ENCODE results near the gene SP1.
"Not testable (repeated sequence)": the region's sequence is repeated elsewhere in the genome, so short reads cannot be mapped to it uniquely, and the experiment has no call there.

The SP1 gene

DNA sequence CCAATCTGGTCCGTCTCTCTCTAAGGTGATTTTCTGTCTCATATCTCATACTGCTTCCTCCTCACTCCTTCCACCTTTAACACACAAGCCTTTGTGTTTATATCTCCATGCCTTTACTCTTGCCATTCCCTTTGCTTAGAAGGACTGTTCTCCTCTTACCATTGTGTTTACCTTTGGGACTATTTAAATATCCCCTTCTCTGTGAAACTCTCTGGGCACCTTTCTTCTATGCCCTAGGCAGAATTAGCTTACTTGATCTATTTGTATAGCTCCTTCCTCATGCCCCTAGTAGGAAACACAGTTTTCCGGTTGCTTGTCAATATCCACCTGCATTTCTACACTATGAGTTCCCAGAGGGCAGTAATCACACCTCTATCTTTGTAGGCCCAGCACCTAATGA, 39.8 kb downstream of the SP1 start:
- Histone ChIP-seq H3K9me3 (ENCODE audit: control insufficient read depth, insufficient read depth, low read depth, low read length) (no peaks in the 10 kb centered on the region), H3K36me3 (ENCODE audit: control insufficient read depth in 2 of 2, insufficient read depth in 1 of 2, low read length in 2 of 2) (no peaks in the 10 kb centered on the region), H3K27ac (ENCODE audit: extremely low read depth, low read depth, low read length) (no peak overlapping the region), H3K4me3 (ENCODE audit: low read depth, low read length) (no peak overlapping the region), H3K4me1 (ENCODE audit: control insufficient read depth, insufficient read depth, low read length) (peaks cover 8% of the 10 kb centered on the region)
- TF ChIP-seq, protein P1, sequence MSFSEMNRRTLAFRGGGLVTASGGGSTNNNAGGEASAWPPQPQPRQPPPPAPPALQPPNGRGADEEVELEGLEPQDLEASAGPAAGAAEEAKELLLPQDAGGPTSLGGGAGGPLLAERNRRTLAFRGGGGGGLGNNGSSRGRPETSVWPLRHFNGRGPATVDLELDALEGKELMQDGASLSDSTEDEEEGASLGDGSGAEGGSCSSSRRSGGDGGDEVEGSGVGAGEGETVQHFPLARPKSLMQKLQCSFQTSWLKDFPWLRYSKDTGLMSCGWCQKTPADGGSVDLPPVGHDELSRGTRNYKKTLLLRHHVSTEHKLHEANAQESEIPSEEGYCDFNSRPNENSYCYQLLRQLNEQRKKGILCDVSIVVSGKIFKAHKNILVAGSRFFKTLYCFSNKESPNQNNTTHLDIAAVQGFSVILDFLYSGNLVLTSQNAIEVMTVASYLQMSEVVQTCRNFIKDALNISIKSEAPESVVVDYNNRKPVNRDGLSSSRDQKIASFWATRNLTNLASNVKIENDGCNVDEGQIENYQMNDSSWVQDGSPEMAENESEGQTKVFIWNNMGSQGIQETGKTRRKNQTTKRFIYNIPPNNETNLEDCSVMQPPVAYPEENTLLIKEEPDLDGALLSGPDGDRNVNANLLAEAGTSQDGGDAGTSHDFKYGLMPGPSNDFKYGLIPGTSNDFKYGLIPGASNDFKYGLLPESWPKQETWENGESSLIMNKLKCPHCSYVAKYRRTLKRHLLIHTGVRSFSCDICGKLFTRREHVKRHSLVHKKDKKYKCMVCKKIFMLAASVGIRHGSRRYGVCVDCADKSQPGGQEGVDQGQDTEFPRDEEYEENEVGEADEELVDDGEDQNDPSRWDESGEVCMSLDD (tag by site-specific recombination; IDR thresholded peaks at IDR 0.05), result no peak
- TF ChIP-seq, protein P2, sequence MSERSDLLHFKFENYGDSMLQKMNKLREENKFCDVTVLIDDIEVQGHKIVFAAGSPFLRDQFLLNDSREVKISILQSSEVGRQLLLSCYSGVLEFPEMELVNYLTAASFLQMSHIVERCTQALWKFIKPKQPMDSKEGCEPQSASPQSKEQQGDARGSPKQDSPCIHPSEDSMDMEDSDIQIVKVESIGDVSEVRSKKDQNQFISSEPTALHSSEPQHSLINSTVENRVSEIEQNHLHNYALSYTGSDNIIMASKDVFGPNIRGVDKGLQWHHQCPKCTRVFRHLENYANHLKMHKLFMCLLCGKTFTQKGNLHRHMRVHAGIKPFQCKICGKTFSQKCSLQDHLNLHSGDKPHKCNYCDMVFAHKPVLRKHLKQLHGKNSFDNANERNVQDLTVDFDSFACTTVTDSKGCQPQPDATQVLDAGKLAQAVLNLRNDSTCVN (tag by site-specific recombination; optimal IDR thresholded peaks at IDR 0.05), result no peak
- TF ChIP-seq ZBTB20 (tag by site-specific recombination; IDR thresholded peaks at IDR 0.05), result no peak
- TF ChIP-seq, protein P3, sequence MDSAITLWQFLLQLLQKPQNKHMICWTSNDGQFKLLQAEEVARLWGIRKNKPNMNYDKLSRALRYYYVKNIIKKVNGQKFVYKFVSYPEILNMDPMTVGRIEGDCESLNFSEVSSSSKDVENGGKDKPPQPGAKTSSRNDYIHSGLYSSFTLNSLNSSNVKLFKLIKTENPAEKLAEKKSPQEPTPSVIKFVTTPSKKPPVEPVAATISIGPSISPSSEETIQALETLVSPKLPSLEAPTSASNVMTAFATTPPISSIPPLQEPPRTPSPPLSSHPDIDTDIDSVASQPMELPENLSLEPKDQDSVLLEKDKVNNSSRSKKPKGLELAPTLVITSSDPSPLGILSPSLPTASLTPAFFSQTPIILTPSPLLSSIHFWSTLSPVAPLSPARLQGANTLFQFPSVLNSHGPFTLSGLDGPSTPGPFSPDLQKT (IDR thresholded peaks at IDR 0.05; ENCODE audit: borderline replicate concordance, low read depth, low read length), result no peak
- no peak for TF ChIP-seq ZNF830 (tag by site-specific recombination; IDR thresholded peaks at IDR 0.05; ENCODE audit: low read depth)
- TF ChIP-seq SCRT1 (tag by site-specific recombination; IDR thresholded peaks at IDR 0.05; ENCODE audit: borderline replicate concordance), result no peak
- TF ChIP-seq, protein P4, sequence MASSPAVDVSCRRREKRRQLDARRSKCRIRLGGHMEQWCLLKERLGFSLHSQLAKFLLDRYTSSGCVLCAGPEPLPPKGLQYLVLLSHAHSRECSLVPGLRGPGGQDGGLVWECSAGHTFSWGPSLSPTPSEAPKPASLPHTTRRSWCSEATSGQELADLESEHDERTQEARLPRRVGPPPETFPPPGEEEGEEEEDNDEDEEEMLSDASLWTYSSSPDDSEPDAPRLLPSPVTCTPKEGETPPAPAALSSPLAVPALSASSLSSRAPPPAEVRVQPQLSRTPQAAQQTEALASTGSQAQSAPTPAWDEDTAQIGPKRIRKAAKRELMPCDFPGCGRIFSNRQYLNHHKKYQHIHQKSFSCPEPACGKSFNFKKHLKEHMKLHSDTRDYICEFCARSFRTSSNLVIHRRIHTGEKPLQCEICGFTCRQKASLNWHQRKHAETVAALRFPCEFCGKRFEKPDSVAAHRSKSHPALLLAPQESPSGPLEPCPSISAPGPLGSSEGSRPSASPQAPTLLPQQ (tag by site-specific recombination; IDR thresholded peaks at IDR 0.05), result no peak
- no peak for TF ChIP-seq RBAK (tag by site-specific recombination; IDR thresholded peaks at IDR 0.05)
- no peak for TF ChIP-seq OSR2 (tag by site-specific recombination; IDR thresholded peaks at IDR 0.05)
- no peak for TF ChIP-seq KLF9 (tag by site-specific recombination; IDR thresholded peaks at IDR 0.05; ENCODE audit: low read depth)
- TF ChIP-seq, protein P5, sequence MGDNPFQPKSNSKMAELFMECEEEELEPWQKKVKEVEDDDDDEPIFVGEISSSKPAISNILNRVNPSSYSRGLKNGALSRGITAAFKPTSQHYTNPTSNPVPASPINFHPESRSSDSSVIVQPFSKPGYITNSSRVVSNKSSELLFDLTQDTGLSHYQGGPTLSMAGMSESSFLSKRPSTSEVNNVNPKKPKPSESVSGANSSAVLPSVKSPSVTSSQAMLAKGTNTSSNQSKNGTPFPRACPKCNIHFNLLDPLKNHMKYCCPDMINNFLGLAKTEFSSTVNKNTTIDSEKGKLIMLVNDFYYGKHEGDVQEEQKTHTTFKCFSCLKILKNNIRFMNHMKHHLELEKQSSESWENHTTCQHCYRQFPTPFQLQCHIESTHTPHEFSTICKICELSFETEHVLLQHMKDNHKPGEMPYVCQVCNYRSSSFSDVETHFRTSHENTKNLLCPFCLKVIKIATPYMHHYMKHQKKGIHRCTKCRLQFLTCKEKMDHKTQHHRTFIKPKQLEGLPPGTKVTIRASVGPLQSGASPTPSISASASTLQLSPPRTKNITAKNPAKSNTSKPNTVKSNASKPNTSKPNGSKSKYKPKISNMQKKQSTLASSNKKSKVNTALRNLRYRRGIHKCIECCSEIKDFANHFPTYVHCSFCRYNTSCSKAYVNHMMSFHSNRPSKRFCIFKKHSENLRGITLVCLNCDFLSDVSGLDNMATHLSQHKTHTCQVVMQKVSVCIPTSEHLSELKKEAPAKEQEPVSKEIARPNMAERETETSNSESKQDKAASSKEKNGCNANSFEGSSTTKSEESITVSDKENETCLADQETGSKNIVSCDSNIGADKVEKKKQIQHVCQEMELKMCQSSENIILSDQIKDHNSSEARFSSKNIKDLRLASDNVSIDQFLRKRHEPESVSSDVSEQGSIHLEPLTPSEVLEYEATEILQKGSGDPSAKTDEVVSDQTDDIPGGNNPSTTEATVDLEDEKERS (tag by site-specific recombination; IDR thresholded peaks at IDR 0.05), result no peak
- TF ChIP-seq, protein P6, sequence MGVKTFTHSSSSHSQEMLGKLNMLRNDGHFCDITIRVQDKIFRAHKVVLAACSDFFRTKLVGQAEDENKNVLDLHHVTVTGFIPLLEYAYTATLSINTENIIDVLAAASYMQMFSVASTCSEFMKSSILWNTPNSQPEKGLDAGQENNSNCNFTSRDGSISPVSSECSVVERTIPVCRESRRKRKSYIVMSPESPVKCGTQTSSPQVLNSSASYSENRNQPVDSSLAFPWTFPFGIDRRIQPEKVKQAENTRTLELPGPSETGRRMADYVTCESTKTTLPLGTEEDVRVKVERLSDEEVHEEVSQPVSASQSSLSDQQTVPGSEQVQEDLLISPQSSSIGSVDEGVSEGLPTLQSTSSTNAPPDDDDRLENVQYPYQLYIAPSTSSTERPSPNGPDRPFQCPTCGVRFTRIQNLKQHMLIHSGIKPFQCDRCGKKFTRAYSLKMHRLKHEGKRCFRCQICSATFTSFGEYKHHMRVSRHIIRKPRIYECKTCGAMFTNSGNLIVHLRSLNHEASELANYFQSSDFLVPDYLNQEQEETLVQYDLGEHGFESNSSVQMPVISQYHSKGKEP (tag by site-specific recombination; IDR thresholded peaks at IDR 0.05), result no peak
- POLR2A ChIA-PET, result interaction anchor here (1.2 to 2.9 kb wide), 3 partner anchors 75 to 98 kb away, joined by 3 to 18 read pairs (median 13); partner anchors contain the start of genes AAAS and TARBP2
- CTCF ChIA-PET, result interaction anchor here (1.0 to 5.2 kb wide), 5 partner anchors 31 to 74 kb away, joined by 3 to 134 read pairs (median 4); no protein-coding TSS in a partner anchor

DNA sequence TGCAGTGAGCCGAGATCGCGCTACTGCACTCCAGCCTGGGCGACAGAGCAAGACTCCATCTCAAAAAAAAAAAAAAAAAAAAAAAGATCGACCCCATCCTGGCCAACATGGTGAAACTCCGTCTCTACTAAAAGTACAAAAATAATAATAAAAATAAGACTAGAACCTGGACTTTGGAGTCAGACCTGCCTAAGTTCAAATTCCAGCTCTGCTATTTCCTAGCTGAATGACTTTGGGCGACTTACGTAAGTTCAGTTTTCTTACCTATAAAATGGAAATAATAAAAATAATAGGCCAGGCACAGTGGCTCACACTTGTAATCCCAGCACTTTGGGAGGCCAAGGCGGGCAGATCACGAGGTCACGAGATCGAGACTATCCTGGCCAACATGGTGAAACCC, 42.3 kb downstream of the SP1 start:
- ChIA-PET POLR2A (interaction anchor here (2.7 kb wide), 1 partner anchor 19 kb away, joined by 14 read pairs; the partner anchor contains the start of gene PRR13), CTCF (interaction anchor here (0.7 to 5.2 kb wide), 12 partner anchors 8 to 100 kb away, joined by 3 to 134 read pairs (median 16); partner anchors contain the start of genes AAAS and PRR13)

More for the DNA sequence above, 42.3 kb downstream of the SP1 start:
- H3K4me3 ChIP-seq (ENCODE audit: low read depth, low read length); H3K4me1 ChIP-seq (ENCODE audit: control insufficient read depth, insufficient read depth, low read length); H3K9me3 ChIP-seq (ENCODE audit: control insufficient read depth, insufficient read depth, low read depth, low read length); H3K36me3 ChIP-seq (ENCODE audit: control insufficient read depth in 2 of 2, insufficient read depth in 1 of 2, low read length in 2 of 2); H3K27ac ChIP-seq (ENCODE audit: extremely low read depth, low read depth, low read length): not testable (repeated sequence)

Data from HEK293 (cell line).